GM21390 (cell line): Measurements from ENCODE around the gene STOM.
A peak's percentile ranks its signal among the peaks of the same experiment; 100 is the strongest.

ENCODE experiments used
- ATAC-seq: cut with Tn5 transposase; IDR thresholded peaks from one replicate; pipeline ENCODE4 v1.9.1; 2021; ENCODE audit not compliant: unreplicated experiment

Gene STOM

DNA sequence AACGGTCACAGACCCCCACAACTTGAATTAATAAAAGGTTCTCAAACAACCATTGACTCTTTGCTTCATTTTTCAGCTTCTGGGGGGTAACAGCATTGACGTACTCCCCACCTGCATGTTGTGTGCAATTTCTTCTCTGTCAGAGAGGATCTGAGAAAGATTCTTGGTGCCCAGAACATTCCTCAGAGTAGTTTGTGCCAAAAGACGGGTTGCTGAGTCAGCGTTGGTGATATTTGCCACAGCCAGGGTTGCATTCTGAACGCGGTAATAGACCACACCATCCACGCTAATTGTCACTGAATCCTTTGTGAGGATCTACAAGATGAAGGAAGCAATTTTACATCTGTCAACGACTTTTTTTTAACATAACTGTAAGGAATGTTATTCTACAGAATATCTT lies 21.0 kb downstream of the STOM start:
- ATAC-seq = no peak

DNA sequence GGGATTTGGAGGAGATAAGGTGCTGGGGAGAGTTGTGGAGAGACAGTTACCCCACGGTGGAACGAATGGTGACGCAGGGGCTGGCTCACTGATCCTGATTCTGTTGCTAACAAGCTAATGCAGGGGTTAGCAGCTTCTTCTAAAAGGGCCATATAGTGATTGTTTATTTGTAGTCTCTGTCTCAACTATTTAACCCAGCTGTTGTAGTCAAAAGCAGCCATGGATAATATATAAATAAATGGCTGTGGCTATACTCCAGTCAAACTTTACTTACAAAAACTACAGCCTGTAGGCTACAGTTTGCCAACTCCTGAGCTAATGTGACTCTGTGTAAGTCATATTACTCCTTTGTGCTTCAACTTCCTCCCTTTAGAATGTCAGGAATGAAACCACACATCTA lies 21.8 kb downstream of the STOM start:
- ATAC-seq = no peak

DNA sequence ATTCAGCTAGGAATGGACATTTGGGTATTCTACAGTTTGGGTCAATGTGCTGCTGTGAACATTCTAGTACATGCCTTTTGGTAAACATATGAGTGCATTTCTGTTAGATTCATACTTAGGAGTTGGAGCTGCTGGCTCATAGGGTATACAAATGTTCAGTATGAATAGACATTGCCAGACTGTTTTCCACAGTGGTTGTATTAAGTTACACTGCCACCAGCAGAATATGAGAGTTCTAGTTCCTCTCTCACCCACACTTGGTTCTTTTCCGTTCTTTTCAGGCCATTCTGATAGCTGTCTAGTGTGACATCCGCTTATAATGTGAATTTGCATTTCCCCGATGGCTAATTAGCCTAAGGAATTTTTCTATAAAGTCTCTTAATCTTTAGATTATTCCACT lies 25.0 kb downstream of the STOM start:
- ATAC-seq = no peak

DNA sequence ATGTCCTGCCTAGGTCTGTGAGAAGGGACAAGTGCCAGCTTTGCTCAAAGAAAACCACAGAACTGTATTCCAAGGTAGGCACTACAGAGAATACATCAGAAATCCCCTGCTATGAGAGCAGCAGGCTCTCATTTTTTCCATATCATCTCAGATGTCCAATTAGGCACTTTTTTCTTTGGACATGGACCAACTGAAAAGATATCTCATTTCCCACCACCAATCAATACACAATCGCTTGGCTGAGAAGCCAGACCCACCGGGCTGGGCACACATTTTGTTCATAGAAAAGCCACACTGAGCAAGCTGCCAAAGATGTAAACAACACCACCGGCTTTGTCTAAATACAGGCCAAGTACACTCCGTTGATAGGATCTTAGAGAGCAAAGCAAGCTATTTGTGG lies 25.9 kb downstream of the STOM start:
- ATAC-seq = no peak

DNA sequence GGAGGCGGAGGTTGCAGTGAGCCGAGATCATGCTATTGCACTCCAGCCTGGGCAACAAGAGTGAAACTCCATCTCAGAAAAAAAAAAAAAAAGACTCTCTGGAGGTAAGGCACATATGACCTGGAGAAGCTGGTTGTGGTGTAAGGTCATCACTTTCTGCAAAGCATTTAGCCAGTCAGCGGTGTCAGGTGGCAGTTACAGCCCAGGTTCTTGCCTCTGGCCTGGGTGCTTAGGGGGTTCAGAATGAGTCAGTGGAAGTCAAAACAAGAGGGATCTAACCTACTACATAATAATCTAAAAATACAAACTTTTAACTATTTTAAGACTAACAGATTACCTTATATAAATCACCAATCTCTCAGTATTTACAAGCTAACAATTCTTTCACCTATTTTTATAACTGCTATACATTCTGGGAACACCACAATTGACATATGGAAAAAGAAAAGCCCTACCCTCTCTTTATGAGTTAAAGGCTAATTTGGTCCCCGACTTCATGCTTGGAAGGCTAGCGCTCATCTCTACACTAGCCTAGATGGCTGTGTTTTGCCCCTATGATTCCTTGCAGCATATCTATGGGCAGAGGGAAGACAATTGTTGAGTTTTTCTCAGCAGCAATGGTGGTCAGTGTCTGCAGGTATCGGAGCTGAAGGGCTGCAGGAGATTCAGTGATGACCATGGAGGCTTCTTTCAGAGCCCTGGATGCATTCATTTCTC lies 29.2 kb downstream of the STOM start:
- peak; percentile 93 for ATAC-seq

DNA sequence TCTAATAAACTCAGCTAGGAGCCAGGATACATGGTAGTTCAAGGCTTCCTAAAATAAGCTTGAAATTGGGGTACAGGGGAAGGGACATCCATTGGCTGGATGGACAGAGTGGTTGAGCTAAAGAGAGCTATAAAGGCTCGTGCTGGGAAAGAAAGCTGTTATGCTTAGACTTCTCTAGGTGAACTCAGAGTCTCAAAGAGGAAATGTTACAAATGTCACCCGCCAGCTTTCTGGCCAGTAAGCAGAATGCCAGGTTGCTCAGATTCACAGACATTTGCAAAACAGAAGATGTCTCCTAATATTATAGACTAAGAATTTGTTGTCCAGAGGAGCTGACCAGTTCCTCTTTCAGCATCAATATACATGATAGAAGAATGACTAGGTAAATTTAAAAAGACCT lies 30.6 kb downstream of the STOM start:
- no peak for ATAC-seq

DNA sequence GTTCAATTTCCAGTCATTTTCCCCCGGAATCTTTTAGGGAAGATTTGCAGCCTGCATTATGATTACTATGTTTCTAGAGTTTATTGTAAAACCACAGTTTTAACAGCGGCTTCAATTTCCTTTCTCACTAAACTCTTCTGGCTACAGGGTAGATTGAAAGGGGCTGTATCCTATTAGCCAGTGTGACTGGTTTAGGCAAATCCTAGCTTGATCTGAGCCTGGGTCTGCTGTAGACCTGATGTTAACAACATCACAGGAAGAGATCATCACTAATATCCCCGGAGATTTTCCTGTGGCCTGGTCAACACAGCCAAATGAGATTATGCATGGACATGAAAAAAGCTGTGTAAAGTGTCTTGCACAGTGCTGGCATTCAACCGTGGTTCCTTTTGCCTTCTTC lies 33.4 kb downstream of the STOM start:
- ATAC-seq = no peak

DNA sequence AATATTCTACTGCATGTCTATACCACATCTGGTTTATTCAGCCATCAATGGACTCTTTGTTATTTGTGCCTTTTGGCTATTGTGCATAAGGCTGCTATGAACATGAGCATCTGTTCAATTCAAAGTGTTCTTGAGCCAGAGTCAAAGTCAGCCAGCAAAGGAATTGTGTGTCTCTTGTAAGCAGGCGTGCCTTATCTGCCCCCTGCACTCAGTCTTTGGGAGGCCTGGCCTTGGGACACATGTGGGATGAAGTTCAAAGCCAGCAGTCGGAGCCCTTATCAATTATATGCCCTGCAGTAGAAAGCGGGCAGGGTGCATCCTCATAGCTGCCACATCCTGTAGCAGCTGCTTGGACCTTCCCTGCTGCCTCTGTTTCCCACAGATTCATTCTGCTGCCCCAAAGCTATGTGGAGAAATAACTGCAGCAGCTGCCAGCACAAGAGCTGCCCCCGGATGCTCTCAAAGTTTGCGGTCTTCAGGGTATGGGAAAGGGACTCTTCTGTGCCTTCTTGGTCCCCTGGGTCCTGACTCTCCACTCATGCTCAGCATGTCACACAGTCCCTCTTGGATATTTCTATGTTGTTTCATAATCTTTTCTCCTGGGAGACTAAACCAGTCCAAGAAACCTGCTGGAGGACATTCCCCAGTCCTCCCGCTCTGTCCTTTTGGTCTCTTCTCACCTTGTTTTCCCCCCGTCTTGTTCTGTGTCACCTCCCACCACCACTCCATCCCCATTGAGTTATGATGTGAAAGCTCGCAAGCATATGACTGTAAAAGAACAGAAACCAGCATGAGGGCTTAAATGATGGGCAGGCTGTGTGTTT lies 35.9 kb downstream of the STOM start:
- ATAC-seq = no peak

DNA sequence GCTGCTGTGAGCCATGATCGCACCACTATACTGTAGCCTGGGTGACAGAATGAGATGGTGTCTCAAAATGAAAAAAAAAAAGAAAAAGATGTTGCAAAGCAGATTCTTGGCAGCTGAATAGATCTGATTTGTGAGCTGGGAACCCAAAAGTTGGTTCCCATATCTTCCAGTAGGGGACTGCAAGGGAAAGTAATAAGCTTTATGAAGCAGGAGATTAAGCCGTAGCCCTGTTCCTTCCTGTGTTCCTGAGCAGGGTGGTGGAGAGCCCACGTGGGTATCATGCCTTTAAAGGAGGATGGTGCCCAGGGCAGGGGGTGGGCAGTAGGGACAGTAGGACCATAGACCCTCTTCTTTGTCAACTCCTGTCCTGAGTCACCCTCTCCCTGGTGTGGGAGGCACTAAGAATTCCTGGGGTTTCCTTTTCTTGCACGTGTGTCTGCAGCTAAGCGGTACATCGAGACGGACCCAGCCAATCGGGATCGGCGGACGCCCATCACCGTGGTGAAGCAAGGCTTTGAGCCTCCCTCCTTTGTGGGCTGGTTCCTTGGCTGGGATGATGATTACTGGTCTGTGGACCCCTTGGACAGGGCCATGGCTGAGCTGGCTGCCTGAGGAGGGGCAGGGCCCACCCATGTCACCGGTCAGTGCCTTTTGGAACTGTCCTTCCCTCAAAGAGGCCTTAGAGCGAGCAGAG lies 37.9 kb downstream of the STOM start:
- ATAC-seq = no peak

DNA sequence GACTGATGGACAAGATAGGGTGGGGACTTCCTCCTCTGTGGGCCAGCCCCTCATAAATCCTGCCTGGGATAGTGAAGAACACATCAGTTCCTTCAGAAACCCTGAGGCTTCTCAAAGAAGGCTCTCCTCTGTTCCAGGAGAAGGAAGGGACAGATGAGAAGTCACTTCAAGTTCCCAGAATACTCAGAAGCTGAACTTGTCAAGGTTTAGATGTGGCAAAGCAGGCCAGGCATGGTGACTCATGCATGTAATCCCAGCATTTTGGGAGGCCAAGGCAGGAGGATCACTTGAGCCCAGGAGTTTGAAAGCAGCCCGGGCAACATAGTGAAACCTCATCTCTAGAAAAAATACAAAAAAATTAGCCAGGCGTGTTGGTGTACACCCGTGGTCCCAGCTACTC lies 38.5 kb downstream of the STOM start:
- no peak for ATAC-seq

DNA sequence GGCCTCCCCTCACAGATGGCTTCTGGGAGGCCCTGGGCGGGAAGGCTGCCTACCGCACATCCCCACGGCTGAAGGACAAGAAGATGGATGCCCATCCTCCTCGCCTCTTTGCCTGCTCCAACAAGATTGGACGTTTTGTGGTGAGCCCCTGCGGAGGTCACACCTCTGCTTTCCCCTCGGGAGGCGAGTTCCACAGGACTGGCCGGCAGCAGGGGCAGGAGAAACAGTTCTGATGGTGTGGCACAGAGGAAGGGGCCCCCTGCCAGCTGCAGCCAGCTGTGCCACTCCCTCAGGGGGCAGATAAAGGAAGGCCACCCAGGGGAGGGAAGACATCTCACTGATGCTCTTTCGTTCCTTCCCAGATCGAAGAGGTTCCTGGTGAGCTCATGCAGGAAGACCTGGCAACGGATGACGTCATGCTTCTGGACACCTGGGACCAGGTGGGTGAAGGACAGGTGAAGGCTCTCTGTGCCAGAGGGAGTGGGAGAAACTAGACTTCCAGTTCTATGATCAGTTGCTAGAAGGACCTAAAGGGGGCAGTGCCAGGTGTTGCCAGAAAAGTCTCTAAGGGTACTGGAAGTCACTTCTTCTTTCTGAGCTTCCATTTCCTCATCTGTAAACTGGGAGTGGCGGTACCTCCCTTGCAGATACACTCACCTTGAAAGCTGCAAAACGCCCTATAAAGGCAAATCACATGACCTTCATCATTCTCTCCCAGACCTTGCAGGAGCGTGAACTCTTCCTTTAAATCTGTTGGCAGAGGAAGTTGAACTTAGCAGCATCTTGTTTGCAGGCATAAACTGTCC lies 41.0 kb downstream of the STOM start:
- no peak for ATAC-seq

DNA sequence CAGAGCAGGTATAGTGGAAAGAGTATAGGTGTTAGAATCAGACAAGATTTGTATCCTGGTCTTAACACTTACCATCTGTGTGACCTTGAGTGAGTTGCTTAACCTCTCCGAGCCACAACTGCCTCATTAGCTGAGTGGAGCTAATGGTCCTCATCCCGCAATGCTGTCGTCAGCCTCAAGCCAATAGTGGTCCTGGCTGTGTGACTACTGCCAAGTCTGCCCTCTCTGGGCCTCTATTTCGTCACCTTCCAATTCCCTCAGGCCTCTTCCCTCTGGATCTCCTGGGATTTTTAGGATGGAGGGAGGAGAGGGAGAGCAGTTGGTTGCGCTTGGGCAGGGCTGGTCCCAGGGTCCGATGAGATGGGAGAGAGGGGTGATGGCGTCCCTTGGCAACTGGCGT lies 41.6 kb downstream of the STOM start:
- ATAC-seq = no peak

DNA sequence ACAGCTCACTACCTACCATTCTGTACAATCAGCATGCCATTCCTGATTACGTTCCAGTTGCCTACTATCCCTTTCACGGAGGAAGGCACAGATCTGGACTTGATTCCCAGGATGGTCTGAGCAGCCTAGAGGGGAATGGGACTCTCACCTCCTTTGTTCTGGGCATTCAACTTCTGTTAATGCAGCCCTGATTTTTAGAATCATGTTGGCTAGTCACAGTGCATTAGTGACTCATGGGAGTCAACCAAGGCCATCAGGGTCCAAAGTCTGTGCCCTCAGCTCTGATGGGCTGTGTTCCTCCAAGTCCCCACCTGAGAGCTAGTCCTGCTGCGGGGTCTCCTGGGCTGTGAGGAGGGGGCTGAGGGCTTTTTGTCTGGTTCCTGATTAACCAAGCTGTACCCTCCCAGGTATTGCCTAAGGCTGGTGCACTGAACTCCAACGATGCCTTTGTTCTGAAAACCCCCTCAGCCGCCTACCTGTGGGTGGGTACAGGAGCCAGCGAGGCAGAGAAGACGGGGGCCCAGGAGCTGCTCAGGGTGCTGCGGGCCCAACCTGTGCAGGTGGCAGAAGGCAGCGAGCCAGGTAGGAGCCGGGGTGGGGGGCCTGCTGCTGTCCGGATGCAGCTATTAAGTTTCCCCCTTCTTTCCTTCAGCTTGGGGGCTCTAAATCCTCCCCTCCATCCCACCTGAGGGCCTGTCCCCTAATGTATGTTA lies 43.0 kb downstream of the STOM start:
- no peak for ATAC-seq

DNA sequence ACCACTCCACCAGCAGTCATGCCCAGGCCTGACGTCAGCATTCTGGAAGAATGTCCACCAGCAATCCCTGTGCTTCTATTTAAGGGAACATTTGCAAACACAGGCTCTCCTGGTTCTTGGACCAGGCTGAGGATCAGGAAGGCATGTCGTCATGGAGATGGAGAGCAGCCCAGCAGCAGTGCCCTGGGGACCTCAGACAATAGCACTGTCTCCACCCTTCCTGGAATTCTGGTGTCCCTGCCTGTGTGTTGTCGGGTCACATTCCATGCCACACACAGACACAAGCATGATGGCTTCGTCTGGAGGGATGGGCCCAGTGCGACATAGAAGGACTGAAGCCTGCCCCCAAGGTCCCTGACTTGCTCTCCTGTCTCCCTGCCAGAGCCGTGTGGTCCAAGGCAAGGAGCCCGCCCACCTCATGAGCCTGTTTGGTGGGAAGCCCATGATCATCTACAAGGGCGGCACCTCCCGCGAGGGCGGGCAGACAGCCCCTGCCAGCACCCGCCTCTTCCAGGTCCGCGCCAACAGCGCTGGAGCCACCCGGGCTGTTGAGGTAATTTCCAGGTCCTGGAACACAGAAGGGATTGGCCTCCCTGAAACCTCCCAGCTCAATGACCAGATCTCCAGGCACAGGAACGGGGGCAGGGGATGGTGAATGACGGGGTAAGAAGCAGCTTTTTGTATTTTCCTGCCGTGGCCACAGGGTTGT lies 43.8 kb downstream of the STOM start:
- ATAC-seq = no peak

DNA sequence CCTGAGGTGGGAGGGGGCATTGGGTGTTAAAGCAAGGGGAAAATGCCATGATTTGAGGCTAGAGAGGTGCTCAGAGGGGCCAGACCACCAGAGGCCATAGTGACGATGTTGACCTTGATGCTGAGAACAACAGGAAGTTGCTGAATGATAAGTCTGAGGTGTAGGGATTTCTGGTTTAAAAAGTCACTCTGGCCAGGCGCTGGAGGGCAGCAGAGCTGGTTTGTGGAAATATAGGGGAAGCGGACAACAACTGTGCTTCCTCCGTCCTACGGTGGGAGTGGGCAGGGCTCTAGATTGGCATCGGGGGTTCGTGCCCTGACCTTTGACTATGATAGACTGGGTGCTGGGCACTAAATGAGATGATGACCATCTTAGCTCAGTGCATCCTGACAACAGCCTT lies 44.7 kb downstream of the STOM start:
- ATAC-seq = no peak

DNA sequence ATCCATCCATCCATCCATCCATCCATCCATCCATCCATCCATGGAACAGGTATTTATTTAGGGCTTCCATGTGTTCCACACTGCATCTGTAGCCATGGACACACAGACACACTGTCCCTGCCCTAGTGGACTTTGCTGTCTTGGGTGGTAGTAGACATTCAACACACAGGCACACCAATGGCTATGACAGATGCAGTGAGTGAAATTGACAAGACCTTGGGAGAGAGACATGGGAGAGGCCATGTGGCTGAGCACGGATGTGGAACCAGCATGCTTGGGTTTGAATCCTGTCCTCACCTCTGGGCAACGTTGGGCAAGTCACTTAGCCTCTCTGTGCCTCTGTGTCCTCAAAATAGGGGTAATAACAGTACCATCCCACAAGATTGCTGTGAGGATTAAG lies 45.3 kb downstream of the STOM start:
- no peak for ATAC-seq

DNA sequence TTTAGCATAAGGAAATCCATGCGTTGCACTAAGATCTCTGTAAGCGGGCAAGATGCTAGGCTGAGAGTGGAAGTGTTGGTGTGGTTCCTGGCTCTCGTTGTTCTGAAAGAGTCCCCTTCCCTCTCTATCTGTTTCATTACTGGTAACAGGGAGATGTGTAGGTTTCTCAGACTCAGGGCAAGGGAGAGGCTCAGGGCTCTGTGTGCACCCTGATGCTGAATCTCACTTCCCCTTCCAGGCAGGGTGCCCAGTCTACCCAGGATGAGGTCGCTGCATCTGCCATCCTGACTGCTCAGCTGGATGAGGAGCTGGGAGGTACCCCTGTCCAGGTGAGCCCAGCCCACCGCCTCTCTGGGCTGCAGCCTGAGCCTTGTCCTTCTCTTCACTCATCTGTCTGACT lies 45.7 kb downstream of the STOM start:
- no peak for ATAC-seq

DNA sequence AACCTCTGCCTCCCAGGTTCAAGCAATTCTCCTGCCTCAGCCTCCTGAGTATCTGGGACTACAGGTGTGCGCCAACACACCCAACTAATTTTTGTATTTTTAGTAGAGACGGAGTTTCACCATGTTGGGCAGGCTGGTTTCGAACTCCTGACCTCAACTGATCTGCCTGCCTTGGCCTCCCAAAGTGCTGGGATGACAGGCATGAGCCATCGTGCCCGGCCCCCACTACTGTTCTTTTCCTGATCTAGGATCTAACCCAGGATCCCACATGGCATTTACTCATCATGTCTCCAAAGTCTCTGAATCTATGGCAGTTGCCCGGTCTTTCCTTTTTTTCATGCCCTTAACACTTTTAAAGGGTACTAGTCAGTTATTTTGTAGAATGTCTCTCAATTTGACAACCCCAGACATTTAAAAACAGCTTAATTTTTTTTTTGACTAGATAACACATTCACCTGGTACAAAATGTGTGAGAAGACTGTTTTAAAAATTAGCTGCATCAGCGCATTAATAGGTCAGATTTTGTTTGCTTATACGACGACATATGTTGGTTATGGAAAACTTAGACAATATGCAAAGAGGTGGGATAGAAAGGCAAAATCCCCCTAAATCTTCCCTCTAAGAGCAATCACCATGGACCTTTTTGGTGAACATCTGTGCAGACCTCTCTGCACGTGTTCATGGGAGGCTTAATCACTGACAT lies 46.5 kb downstream of the STOM start:
- no peak for ATAC-seq

DNA sequence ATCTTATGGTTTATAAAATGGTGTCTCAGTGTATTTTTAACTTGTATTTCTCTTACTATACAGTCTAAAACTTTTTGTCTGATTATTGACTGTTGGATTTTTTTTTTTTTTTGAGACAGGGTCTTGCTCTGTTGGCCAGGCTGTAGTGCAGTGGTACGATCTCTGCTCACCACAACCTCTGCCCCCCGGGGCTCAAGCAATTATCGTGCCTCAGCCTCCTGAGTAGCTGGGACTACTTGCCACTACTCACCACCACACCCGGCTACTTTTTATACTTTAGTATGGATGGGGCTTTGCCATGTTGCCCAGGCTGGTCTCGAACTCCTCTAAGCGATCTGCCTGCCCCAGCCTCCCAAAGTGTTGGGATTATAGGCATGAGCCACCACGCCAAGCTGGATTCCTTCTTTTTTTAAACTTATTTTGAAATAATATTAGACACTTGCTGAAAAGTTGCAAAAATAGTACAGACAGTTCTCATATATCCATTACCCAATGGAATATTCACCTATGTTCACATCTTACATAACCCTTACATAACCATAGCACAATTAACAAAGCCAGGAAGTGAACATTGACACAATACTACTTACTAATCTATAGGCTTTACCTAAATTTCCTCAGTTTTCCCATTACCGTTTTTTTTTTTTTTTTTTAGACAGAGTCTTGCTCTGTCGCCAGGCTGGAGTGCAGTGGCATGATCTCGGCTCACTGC lies 47.2 kb downstream of the STOM start:
- no peak for ATAC-seq
